Transverse colon (tissue), 3 donors: ENCODE results near the gene GALNT9.

Source experiments
- CTCF ChIP-seq, 5 experiments: fragments of 200-600 bp in 3 of 5; fragments of 450-650 bp in 2 of 5; sonication (generic) in 3 of 5; IDR thresholded peaks; 1 replicate in 2 of 5; 2 replicates in 3 of 5; pipeline ENCODE4 v1.5.1; 2016 to 2017; ENCODE audit warnings: antibody characterized with exemption in 5 of 5, inconsistent platforms in 3 of 5, mild to moderate bottlenecking in 2 of 5, moderate library complexity in 1 of 5
- EP300 ChIP-seq: sonication (generic); formaldehyde crosslinking; IDR thresholded peaks from one replicate; pipeline ENCODE4 v1.6.1; 2017; ENCODE audit warnings: antibody characterized with exemption, low read depth
- POLR2A ChIP-seq: fragments of 450-650 bp; IDR thresholded peaks from one replicate; pipeline ENCODE4 v1.6.1; 2016; ENCODE audit warnings: antibody characterized with exemption, mild to moderate bottlenecking, moderate library complexity

GRCh38 chr12:132288516-132289215 is 40.7 kb downstream of the GALNT9 start:
- TF ChIP-seq CTCF (IDR thresholded peaks at IDR 0.05) (no peak), POLR2A (no peak), EP300 (no peak)
